ENCODE data around the gene TNFRSF14.

- TF ChIP-seq CTCF (IDR thresholded peaks at IDR 0.05) (no peak), POLR2A (IDR thresholded peaks at IDR 0.05) (no peak), EP300 (IDR thresholded peaks at IDR 0.05) (no peak)
Observed at GRCh38 chr1:2609319-2610035, 53.3 kb downstream of the TNFRSF14 start.
